HG03571 (cell line): ENCODE data around the gene CHRNA5.

Experiments
- ATAC-seq: cut with Tn5 transposase; IDR thresholded peaks from one replicate; pipeline ENCODE4 v1.9.1; 2021; ENCODE audit not compliant: unreplicated experiment

Gene CHRNA5

DNA sequence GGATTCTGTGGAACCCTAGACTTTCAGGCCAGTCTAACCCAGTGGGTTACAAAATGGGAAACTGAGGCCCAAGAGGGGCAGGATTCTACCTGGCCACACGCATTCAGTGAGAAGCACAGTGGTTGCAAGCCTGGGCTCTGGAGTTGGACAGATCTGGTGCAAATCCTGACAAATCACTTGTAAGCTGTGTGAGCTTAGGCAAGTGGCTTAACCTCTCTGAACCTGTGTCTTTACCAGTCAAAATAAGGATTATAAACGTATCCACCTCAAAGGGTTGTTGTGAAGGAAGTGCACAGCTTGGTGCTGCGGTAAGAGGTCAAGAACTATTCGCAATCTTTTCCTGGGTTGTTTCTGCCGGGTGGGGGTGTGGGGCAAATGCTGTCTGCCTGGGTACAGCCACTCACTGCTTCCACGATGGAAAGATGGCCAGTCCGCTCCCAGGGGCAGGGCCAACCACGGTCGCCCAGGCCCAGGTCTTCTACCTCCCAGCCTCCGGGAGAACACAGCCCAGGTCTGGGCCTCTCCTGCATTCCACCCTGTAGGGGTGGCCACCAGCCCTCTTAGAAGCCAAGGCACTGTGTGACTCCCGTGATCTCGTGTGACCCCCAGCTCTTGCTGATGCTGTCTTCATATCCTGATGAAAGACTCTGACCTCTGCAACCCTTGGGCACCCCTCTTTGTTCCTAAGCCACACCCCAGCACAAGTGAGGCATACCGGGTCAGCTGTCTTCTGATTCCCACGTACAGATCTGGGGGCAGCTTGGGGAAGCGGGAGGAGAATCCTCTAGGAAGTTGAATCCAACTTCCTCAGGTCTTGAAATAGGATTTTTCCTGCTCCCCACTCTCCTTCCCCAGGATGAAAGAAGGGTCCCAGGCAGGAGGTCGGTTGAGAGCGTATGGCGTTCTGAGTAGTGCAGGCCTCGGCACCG is 54.0 kb downstream of the CHRNA5 start:
- no peak for ATAC-seq

DNA sequence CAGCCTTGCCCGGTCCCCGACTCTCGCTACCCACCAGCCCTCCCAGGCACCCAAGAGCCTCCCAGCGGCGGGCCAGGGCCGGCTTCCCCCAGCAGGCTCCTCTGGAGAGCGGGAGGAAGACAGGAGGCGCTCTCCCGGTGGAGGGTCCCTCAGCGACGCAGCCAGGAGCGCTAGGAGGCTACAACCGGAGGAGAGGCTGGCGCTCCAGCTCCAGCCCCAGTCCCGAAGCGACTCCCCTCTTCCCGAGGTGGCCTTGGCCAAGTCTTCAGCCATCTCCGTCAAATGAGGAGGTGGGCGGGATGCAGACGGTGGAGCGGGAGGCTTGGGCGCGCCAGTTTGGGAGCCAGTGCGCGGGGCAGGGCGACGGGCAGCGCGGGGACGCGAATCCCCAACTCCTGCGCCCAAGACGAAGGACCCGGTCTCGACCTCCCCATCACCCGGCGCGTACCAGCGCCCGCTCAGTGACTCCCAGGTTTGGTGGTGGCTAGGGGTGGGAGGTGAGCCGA is 54.8 kb downstream of the CHRNA5 start:
- no peak for ATAC-seq

- ATAC-seq: no peak
These were observed 55.5 kb downstream of the CHRNA5 start, which contains the start of gene CHRNA3 for GRCh38 chr15:78620527-78621421. TSS of gene CHRNA3 (minus strand) at chr15:78620996. CDS start at chr15:78620794, 202 bp downstream.

- no peak for ATAC-seq
These were observed 56.6 kb downstream of the CHRNA5 start for GRCh38 chr15:78621810-78622402.

DNA sequence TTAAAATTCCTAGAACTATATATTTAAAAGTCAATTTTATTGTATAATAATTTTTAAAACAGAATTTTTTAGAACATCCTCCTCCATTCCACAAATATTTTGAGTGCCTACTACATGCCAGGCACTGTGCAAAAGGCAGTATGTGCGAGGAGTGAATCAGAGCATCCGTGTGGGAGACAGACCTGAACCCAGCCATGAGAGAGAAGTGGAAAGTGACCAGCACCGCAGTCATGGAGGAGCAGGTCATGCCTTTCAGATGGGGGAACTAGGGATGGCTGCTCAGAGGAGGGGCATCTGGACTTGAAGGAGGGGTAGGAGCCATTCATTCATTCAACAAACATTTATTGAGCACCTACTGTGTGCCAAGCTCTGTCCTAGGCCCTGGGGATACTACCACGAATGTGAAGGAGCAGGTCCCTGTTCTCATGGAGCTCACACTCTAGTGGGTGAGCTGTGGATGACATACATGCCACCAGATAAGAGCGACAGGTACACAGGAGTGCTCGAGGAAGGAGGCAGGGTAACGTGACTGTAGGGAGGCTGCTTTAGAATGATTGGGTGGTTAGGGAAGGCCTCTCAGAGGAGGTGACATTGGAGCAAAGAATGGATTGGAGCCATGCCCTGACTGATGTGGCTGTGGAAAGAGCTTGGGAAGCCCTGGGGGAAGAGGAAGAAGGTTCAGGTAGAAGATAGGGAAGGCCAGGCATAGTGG is 58.6 kb downstream of the CHRNA5 start:
- ATAC-seq: no peak

GRCh38 chr15:78624651-78625590 is 59.6 kb downstream of the CHRNA5 start:
- ATAC-seq: no peak

DNA sequence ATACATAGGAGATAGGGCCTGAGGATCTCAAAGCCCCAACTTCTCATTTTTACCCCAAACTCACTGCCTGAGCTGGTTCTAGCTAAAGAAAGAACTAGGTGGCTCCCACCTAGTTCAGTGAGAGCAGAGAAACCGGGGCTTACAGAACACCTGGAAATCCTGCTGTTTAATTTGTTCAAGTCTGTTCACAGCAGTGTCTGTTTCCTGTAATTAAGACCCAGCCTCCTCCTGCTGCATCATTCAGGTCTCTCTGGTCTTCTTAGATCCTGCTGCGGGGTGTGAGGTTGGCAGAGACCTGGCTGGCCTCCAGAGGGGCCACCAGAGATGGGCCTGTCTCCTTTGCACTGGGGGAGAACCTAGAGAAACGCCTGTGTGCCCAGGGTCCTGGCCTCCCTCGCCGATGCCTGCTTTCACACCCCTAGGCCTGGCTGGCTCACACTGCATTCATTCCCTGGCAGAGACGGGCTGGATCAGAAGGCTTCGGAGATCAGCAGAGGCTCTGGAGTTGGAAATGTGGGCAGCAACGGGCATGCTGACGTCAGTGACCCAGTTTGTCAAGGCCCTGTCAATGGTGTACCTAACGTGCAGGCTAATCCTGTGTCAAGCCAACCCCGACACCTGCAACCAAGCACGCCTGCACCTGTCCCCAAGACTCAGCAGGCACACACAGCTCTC is 60.4 kb downstream of the CHRNA5 start:
- ATAC-seq: no peak

GRCh38 chr15:78626381-78626995 is 61.2 kb downstream of the CHRNA5 start:
- no peak for ATAC-seq

DNA sequence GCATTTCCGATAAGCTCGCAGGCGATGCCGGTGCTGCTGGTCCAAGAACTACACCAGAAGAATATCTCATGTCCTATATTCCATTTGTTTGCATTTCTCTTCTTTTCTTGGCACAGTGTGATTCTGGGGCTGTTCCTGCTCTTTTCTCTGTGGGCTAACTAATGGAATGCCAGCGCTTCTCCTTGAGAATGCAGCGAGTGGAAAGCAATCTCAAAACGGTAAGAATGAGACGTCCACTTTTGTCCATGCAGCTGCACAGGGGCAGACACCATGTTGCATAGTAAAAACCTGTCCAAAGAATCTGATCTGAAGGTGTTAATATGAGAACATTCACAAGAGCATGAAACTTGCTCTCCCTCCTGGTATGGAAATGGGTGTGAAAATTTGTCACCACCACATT is 62.0 kb downstream of the CHRNA5 start:
- no peak for ATAC-seq

DNA sequence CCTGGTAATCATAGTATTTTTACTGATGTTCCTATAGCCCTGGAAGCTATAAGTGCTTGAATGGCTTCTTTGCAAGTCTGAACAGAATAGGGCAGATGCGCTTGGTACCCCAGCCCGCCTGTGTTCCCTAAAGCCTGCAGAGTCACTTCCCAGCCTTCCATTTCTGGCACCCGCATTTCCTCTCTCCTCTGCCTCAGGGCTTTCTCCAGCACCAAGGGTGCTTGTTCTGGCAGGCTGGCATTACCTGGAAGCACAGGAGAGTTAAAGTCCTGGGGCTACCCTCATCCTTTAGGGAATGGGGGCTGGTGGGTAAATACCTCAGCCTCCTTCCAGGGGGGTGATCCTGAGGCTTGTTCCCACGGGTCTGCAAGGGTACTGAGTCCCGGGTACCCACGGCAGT is 62.9 kb downstream of the CHRNA5 start:
- ATAC-seq: no peak

- no peak for ATAC-seq
These were observed 63.9 kb downstream of the CHRNA5 start for GRCh38 chr15:78629031-78629715.

GRCh38 chr15:78629716-78630065 is 64.4 kb downstream of the CHRNA5 start:
- ATAC-seq: no peak

DNA sequence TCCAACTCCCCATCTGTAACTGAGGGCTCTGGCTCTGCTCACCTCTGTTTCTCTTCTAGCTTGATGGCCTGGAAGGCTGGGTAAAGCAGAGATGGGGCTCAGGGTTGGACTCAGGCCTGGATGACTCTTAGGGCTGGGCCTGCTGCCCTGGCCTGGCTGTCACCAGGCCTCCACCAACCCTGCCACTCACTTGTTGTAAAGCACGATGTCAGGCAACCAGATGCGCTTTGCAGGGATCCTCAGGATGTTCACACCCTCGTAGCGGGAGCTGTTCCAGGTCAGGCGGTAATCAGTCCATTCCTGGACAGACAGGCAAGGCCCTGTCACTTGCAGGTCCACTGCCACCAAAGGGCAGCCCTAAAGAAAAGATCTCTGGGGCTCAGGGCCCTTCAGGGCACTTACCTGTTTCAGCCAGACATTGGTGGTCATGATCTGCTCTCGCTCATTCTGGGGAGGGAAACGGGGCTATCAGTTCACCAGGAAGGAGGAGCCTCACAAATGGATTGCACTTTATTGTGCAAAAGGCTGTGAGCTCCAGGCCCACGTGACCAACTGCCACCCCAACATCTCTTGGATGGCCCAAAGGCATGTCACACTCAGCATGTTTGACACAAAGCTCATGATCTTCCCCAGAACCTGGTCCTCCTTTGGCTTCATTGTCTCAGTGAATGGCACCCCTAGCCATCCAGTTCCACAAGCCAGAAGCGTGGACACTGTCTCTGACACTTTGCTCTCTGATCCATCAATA is 65.7 kb downstream of the CHRNA5 start:
- ATAC-seq: no peak

- no peak for ATAC-seq
These were observed 68.0 kb downstream of the CHRNA5 start for GRCh38 chr15:78633348-78633747.

GRCh38 chr15:78634210-78635145 is 69.2 kb downstream of the CHRNA5 start:
- no peak for ATAC-seq

DNA sequence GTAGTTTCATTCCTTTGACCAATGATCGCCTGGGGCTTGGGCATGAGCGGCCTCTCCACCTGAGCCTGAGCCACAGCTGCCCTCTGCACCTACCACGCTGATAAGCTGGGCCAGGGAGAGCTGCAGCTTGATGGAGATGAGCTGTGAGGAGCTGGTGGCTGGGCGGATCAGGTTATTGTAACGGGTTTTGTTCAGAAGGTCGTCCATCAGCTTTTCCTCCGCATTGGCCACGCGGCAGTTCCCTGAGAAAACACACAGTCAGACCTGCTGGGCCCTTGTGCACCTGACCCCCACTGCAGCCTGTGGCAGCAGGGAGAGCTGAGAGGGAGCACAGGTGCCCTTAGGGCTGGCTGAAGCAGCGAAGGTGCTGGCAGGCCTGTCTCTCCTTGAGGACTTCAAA is 70.0 kb downstream of the CHRNA5 start:
- ATAC-seq: no peak
